GM19023 (cell line): ENCODE data around the gene TCEAL2.
"Not testable (repeated sequence)": the region's sequence is repeated elsewhere in the genome, so short reads cannot be mapped to it uniquely, and the experiment has no call there.

Source experiments
- ATAC-seq: cut with Tn5 transposase; IDR thresholded peaks from one replicate; pipeline ENCODE4 v1.9.1; 2021; ENCODE audit warnings: mild to moderate bottlenecking, moderate library complexity; ENCODE audit not compliant: unreplicated experiment

TCEAL2 gene

GRCh38 chrX:102125436-102125835 lies at the start of gene TCEAL2:
TCEAL2 (plus strand) TSS chrX:102125679; CDS start chrX:102126831, 1,152 bp downstream.
- not testable (repeated sequence) for ATAC-seq

- no peak for ATAC-seq
Observed at GRCh38 chrX:102077426-102077825, 48.1 kb upstream of the TCEAL2 start.

DNA sequence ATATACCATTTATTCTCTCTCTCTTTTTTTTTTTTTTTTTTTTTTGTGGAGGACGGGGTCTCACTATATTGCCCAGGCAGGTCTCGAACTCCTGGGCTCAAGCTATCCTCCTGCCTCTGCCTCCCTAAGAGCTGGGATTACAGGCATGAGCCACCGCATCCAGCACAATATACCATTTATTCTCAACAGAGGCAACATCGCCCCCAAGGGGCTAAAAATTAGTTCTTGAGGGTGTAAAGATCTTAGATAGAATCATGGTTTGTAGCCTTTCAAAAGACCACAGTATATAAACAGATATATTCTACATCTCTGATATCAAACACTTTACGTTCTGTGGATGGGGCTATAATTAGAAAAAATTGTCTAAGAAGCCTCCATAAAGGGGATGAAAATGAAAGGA lies 39.8 kb upstream of the TCEAL2 start:
- ATAC-seq: no peak

DNA sequence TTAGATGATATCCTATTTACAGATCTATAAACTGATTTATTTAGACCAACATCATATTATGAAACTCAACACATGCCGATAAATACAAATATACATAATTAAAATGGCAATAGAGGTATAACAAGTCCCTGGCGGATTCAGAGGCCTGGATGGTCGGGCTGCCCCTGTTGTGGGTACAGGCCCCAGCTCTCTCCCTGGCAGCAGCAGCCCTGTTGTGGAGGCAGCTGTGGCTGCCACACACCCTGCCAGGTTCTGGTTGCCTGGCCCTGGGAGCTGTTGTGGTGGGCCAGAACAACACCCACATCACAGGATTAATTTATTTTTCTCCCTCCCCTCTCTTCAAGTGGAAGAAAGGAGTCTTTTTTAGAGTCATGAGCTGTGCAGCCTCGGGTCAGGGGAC lies 12.1 kb upstream of the TCEAL2 start:
- ATAC-seq: no peak

GRCh38 chrX:102115748-102116147 lies 9.7 kb upstream of the TCEAL2 start:
- no peak for ATAC-seq

- not testable (repeated sequence) for ATAC-seq
Observed at GRCh38 chrX:102125014-102125413, 465 bp upstream of the TCEAL2 start.

GRCh38 chrX:102126080-102126818 lies 770 bp downstream of the TCEAL2 start:
- ATAC-seq: not testable (repeated sequence)

DNA sequence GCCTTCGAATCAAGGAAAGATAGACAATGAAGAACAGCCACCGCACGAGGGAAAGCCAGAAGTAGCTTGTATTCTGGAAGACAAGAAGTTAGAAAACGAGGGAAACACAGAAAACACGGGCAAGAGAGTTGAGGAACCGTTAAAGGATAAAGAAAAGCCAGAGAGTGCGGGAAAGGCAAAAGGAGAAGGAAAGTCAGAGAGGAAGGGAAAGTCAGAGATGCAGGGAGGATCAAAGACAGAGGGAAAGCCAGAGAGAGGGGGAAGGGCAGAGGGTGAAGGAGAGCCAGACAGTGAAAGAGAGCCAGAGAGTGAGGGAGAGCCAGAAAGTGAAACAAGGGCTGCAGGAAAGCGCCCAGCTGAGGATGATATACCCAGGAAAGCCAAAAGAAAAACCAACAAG lies 1.4 kb downstream of the TCEAL2 start:
- no peak for ATAC-seq

DNA sequence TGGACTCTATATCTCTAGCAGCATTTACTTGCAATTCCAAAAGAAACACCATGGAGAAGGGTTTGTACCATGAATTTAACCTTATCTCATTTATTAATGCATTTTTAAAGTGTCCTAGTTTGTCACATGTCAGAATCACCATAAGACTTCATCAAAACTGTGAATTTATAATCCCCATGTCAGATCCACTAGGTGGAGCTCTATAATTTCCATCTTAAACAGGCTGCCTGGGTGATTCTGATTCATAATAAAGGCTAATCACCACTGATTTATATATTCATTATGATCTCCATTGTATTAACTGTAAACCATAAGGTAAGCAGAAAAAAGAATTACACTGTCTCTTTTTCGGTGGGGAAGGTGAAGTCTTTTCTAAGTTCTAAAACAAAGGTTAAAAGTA lies 4.0 kb downstream of the TCEAL2 start:
- ATAC-seq: no peak

GRCh38 chrX:102138064-102138463 lies 12.6 kb downstream of the TCEAL2 start:
- ATAC-seq: no peak

DNA sequence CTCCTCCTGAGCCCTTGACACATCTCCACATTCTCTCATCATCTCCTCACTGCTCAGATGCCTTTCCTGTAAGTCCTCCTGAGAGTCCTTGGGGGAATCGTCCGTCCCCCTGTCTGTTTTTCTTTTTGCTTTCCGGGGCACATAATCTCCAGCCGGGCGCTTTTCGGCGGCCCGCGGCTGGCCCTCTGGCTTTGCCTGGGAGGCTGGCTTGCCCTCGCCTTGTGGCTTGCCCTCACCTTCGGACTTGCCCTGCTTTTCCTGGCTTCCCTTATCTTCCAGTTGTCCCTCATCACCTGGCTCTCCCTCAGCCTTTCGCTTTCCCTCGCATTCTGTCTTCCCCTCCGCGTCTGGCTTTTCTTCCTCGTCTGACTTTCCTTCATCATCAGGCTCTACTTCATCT lies 15.4 kb downstream of the TCEAL2 start:
- ATAC-seq: not testable (repeated sequence)

- ATAC-seq: not testable (repeated sequence)
Observed at GRCh38 chrX:102141631-102142030, 16.2 kb downstream of the TCEAL2 start.

DNA sequence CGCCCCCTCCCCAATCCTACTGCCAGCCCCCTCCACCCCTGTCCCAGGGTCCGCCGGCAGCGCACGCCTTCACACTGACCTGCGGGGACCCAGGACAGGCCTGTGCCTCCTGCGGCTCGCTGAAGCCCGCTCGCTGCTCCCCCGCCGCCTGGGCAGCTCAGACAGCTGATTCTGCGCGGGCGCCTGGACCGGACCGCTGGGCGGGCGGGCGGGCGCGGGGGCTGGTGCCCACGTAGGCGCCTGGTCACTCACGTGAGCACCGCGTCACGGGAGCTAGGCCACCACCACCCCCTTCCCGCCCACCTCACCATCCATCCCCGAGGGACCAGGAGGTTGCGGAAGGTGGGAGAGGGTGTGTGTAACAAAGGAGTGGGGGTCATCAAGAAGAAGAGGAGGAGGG lies 16.8 kb downstream of the TCEAL2 start, which contains the start of gene TCEAL6:
Gene TCEAL6 (minus strand): TSS at position 208 of the 400 bp plus-strand sequence.
- ATAC-seq: not testable (repeated sequence)

DNA sequence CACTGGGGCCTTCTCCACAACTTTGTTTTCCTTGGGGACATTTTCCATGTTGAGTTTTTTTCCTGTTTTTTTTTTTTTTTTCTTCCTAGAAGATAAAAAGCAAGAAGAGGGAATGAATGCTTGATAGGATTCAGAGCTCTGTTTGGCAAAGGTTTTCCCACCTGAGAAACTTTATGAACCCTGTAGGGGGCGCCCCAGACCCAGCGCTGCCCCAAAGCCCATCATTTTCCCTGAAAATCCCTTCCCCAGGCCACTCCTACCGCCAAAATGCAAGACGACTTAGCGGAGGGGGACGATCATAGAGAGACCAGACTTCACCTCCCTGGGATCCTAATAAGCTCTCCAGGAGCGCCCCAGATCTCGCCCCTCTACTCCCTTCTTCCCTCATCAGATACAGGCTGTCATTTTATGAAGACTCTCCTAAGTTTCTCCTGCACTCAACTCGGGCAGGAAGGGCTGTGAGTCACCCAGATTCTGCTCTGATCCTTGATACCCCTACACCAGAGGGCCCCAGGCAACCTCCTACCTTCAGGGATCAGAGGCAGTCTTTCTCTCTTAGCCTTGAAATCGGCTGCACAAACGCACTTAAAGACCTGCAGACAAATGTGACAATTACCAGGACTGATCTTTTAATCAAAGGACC lies 28.9 kb downstream of the TCEAL2 start:
- ATAC-seq: no peak

DNA sequence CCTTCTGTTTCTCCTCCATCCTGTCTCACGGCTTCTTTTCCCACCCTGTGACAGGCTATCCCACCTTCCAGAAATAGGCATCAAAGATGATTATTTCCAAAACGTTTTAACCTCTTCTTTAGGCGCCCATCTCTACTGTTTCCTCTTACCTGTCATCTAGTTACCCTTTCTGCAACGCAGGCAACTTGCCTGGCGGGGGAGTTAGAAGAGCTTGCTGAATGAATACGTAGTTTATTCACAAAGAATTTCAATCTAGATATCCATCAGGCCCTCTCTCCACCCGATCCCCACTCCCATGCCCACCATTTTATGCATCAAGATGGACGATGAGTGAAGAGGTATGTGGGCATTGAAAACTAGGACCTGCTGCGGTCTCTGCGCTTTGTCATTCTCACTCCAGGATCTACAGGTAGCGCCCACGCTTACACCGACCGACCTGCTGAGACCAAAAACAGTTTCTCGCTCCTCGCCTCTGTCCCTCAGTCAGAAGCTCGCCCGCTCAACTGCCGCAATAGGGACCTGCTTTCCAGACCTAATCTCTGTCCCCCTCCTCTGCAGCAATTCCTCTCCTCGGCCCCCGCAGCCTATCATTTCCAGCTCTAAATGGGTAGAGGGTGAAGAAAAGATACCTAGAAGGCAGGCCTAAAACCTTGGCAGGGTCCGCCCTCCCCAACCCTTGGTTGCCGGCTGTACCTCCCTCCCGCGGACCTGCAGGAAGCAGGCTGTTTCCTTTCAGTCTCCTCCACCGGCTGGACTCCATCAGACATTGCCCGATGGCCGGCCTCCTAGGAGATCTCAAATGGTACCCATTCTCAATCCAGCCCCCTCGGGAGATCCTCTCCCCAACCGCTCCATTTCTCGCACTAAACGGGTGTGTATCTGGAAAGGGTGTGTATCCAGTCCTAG lies 29.7 kb downstream of the TCEAL2 start:
- peak; percentile 44 for ATAC-seq

DNA sequence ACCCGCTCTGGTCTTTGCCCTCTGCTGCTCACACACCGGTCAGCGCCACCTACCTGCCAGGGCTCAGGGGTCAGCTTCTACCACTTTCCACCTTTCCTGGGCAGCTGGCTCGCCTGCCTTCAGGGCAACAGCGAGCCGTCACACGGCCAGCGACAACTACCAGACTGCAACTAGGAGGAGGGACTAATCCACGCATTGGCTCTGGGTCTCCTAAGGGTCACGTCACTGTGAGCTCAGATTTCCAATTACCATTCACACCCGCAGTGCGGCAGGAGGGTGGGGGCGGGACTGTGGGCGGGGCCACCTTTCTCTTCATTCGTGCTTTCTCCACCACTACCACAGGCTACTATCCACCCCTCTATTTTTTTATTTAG lies 30.3 kb downstream of the TCEAL2 start, which contains the start of gene BEX5:
Gene BEX5 (minus strand): TSS at position 172 of the 374 bp plus-strand sequence. CDS start 1,712 bp downstream, outside the sequence.
- ATAC-seq: peak; percentile 83
